Measurements from ENCODE around the gene CNTFR. TPM values are rescaled to one million over a fixed set of nuclear protein-coding genes. Genes with fewer than 3 reads are reported as not detected.

Gene CNTFR
- total RNA-seq, 1 experiment from 2014 or later, result 4.5 TPM

GRCh38 chr9:34513567-34514214, 75.8 kb downstream of the CNTFR start:
- no TSS peak for BruUV-seq (replicated peaks)
- Histone ChIP-seq H3K4me3 (ENCODE audit: low read depth, low read length, poor library complexity, severe bottlenecking) (no peak overlapping the region), H3K27ac (ENCODE audit: low read depth, low read length, poor library complexity, severe bottlenecking) (no peak overlapping the region), H3K4me1 (ENCODE audit: insufficient read depth, low read length, poor library complexity, severe bottlenecking) (peaks cover 16% of the 10 kb centered on the region), H3K9me3 (ENCODE audit: low read depth, low read length, poor library complexity, severe bottlenecking) (no peaks in the 10 kb centered on the region), H3K27me3 (replicated peaks; ENCODE audit: insufficient read depth, low read depth, low read length, poor library complexity) (no peaks in the 10 kb centered on the region), H3K36me3 (ENCODE audit: insufficient read depth, low read length, poor library complexity, severe bottlenecking) (no peaks in the 10 kb centered on the region)
- peak; percentile 86 for DNase-seq (ENCODE audit: low spot score)
- CTCF ChIA-PET, result interaction anchor here (1.1 kb wide), 1 partner anchor 110 kb away, joined by 5 read pairs; no protein-coding TSS in a partner anchor
- TF ChIP-seq EZH2 (IDR thresholded peaks at IDR 0.05; ENCODE audit: borderline replicate concordance, low read depth, low read length, poor library complexity, severe bottlenecking) (no peak), CTCF (conservative IDR thresholded peaks at IDR 0.05; ENCODE audit: low read depth, low read length) (no peak)
- POLR2A ChIA-PET (ENCODE audit: low non-redundant PET), result no interaction called here
- intact Hi-C loops (cut with micrococcal nuclease; ENCODE audit: unreplicated experiment), result no loop called here

- no TSS peak for BruUV-seq (replicated peaks)
- peak overlapping the region; percentile 9 for H3K27ac ChIP-seq (ENCODE audit: low read depth, low read length, poor library complexity, severe bottlenecking)
- no peaks in the 10 kb centered on the region for H3K27me3 ChIP-seq (replicated peaks; ENCODE audit: insufficient read depth, low read depth, low read length, poor library complexity)
- no peak for TF ChIP-seq EZH2 (IDR thresholded peaks at IDR 0.05; ENCODE audit: borderline replicate concordance, low read depth, low read length, poor library complexity, severe bottlenecking)
- no peak for TF ChIP-seq CTCF (conservative IDR thresholded peaks at IDR 0.05; ENCODE audit: low read depth, low read length)
- intact Hi-C loops (cut with micrococcal nuclease; ENCODE audit: unreplicated experiment), result no loop called here
- no peak for DNase-seq (ENCODE audit: low spot score)
- H3K9me3 ChIP-seq (ENCODE audit: low read depth, low read length, poor library complexity, severe bottlenecking), result no peaks in the 10 kb centered on the region
- ChIA-PET CTCF (interaction anchor here (1.1 kb wide), 1 partner anchor 109 kb away, joined by 5 read pairs; no protein-coding TSS in a partner anchor), POLR2A (ENCODE audit: low non-redundant PET) (interaction anchor here (0.6 kb wide), 1 partner anchor 92 kb away, joined by 5 read pairs; no protein-coding TSS in a partner anchor)
- no peaks in the 10 kb centered on the region for H3K36me3 ChIP-seq (ENCODE audit: insufficient read depth, low read length, poor library complexity, severe bottlenecking)
- H3K4me3 ChIP-seq (ENCODE audit: low read depth, low read length, poor library complexity, severe bottlenecking), result no peak overlapping the region
- H3K4me1 ChIP-seq (ENCODE audit: insufficient read depth, low read length, poor library complexity, severe bottlenecking), result peaks cover 16% of the 10 kb centered on the region
Observed at GRCh38 chr9:34512131-34513078, 77.1 kb downstream of the CNTFR start.

- Histone ChIP-seq H3K27me3 (replicated peaks; ENCODE audit: insufficient read depth, low read depth, low read length, poor library complexity) (no peaks in the 10 kb centered on the region), H3K27ac (ENCODE audit: low read depth, low read length, poor library complexity, severe bottlenecking) (no peak overlapping the region), H3K36me3 (ENCODE audit: insufficient read depth, low read length, poor library complexity, severe bottlenecking) (no peaks in the 10 kb centered on the region), H3K9me3 (ENCODE audit: low read depth, low read length, poor library complexity, severe bottlenecking) (no peaks in the 10 kb centered on the region), H3K4me3 (ENCODE audit: low read depth, low read length, poor library complexity, severe bottlenecking) (no peak overlapping the region), H3K4me1 (ENCODE audit: insufficient read depth, low read length, poor library complexity, severe bottlenecking) (peaks cover 16% of the 10 kb centered on the region)
- BruUV-seq (replicated peaks), result no TSS peak
- CTCF ChIA-PET, result interaction anchor here (1.4 kb wide), 1 partner anchor 107 kb away, joined by 4 read pairs; no protein-coding TSS in a partner anchor
- TF ChIP-seq EZH2 (IDR thresholded peaks at IDR 0.05; ENCODE audit: borderline replicate concordance, low read depth, low read length, poor library complexity, severe bottlenecking) (no peak), CTCF (conservative IDR thresholded peaks at IDR 0.05; ENCODE audit: low read depth, low read length) (no peak)
- intact Hi-C loops (cut with micrococcal nuclease; ENCODE audit: unreplicated experiment), result no loop called here
- DNase-seq (ENCODE audit: low spot score), result peak; percentile 54
- POLR2A ChIA-PET (ENCODE audit: low non-redundant PET), result no interaction called here
Observed at GRCh38 chr9:34510497-34511468, 78.7 kb downstream of the CNTFR start.

Measured in A673 (cell line).